ENCODE measurements around the gene CALCOCO1. TPM values are rescaled to one million over a fixed set of nuclear protein-coding genes. Genes with fewer than 3 reads are reported as not detected.

The CALCOCO1 gene
- total and polyA plus RNA-seq, 2 of the 8 experiments (the other 6 are each of a cell fraction or from before 2014, with no cell fraction given) = 20.3 to 39.3 TPM

DNA sequence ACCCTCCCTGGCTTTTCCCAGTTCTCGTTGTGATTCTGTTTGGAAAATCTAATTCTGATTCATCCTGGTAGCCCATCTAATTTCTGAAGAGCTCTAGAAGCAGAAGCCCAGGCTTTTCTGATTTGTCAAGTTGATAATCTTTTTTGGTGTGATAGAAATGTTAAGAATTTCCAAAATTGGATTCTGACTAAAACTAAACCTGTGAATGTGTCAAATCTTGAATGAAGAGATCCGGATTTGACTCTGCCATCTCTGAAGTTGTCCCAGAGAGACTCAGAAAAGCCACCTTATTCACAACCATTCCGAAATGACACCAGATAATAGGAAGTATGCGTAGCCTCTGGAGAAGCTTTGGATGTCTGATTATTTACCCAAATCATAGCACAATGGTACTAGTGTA, 37.4 kb upstream of the CALCOCO1 start:
- TF ChIP-seq E2F6 (IDR thresholded peaks at IDR 0.05) = no peak
- no peak for TF ChIP-seq BCL11A (IDR thresholded peaks at IDR 0.05; ENCODE audit: low read depth in 2 of 2, low read length in 2 of 2)
- no peak for TF ChIP-seq PHF8 (conservative IDR thresholded peaks at IDR 0.05; ENCODE audit: low read depth, low read length)
- TF ChIP-seq SRF (IDR thresholded peaks at IDR 0.05; ENCODE audit: low read depth, low read length) = no peak
- no peak for TF ChIP-seq RBBP5 (IDR thresholded peaks at IDR 0.05; ENCODE audit: borderline replicate concordance, low read depth, low read length)
- Histone ChIP-seq H3K4me3 (ENCODE audit: extremely low read depth in 1 of 4, insufficient read depth in 2 of 4, low read depth in 3 of 4, low read length in 4 of 4) (no peak overlapping the region), H3K4ac (replicated peaks; ENCODE audit: insufficient read length, low read depth, low read length) (no peak overlapping the region), H3K9ac (replicated peaks in 1 of 4; ENCODE audit: extremely low read depth in 1 of 4, low read depth in 3 of 4, low read length in 3 of 4) (no peak overlapping the region), H3K14ac (ENCODE audit: insufficient read length) (no peak overlapping the region), H2AFZ (ENCODE audit: low read length) (no peak overlapping the region), H3K79me1 (ENCODE audit: low read depth, low read length) (no peaks in the 10 kb centered on the region), H2BK15ac (ENCODE audit: low read length) (no peak overlapping the region), H4K8ac (ENCODE audit: extremely low read depth, insufficient read depth, low read length) (no peak overlapping the region), H3K23me2 (ENCODE audit: low read depth, low read length) (no peaks in the 10 kb centered on the region; the same call in 1 of the 2 replicates), H2BK120ac (replicated peaks; ENCODE audit: low read depth, low read length) (no peak overlapping the region), H3K27me3 (replicated peaks in 1 of 4; ENCODE audit: control insufficient read depth in 3 of 4, extremely low read depth in 1 of 4, insufficient read depth in 3 of 4, low read length in 3 of 4) (peaks cover 0 to 22% (median 7%) of the 10 kb centered on the region in 4 experiments; a peak in 5 of 7 replicates), H2BK5ac (ENCODE audit: low read depth, low read length) (no peak overlapping the region), H4K5ac (ENCODE audit: insufficient read length, low read depth, low read length) (no peak overlapping the region), H4K20me1 (replicated peaks in 1 of 2; ENCODE audit: control insufficient read depth in 1 of 2, insufficient read depth in 2 of 2, low read length in 2 of 2) (peaks cover 0 to 1% of the 10 kb centered on the region in 2 experiments), H2AK5ac (ENCODE audit: low read depth, low read length) (no peak overlapping the region), H4K91ac (replicated peaks; ENCODE audit: insufficient read length, low read length) (no peak overlapping the region), H3K27ac (ENCODE audit: low read depth, low read length) (no peak overlapping the region), H2BK12ac (ENCODE audit: low read depth, low read length) (no peak overlapping the region), H3K9me3 (ENCODE audit: insufficient read depth in 2 of 2, low read depth in 1 of 2, low read length in 1 of 2) (no peaks in the 10 kb centered on the region), H3K4me2 (ENCODE audit: insufficient read depth in 1 of 2, low read depth in 2 of 2, low read length in 2 of 2) (no peak overlapping the region), H3K18ac (ENCODE audit: extremely low read depth, low read length) (no peak overlapping the region), H2BK20ac (ENCODE audit: low read length) (no peak overlapping the region), H3K36me3 (ENCODE audit: control insufficient read depth in 2 of 4, insufficient read depth in 4 of 4, low read length in 3 of 4) (no peaks in the 10 kb centered on the region), H3K56ac (replicated peaks; ENCODE audit: insufficient read length, low read depth, low read length) (no peak overlapping the region), H3K23ac (ENCODE audit: insufficient read length) (no peak overlapping the region), H3K4me1 (replicated peaks in 1 of 4; ENCODE audit: control insufficient read depth in 3 of 4, insufficient read depth in 4 of 4, low read length in 3 of 4) (no peaks in the 10 kb centered on the region), H3K79me2 (ENCODE audit: control insufficient read depth in 1 of 2, insufficient read depth in 2 of 2, low read length in 2 of 2) (no peaks in the 10 kb centered on the region)
- FAIRE-seq (no peak), DNase-seq (ENCODE audit: low read depth in 1 of 2, low spot score in 2 of 2) (no peak)
- ChIA-PET POLR2A (ENCODE audit: partially characterized antibody) (interaction anchor here (1.2 kb wide), 1 partner anchor 87 kb away, joined by 3 read pairs; no protein-coding TSS in a partner anchor), CTCF (ENCODE audit: partially characterized antibody) (interaction anchor here (1.1 to 2.8 kb wide), 8 partner anchors 8 to 437 kb away, joined by 3 to 20 read pairs (median 4); no protein-coding TSS in a partner anchor)
- 85% methylated on average over 4 of the region's 4 CpGs; no CpG with 5 or more reads in 1 of the 2 experiments for WGBS, 2 experiments (ENCODE audit: extremely low coverage in 1 of 2, insufficient coverage in 1 of 2, insufficient read length in 1 of 2, insufficient replicate concordance in 2 of 2, low coverage in 1 of 2, low lambda C conversion rate in 2 of 2, missing lambda C conversion rate in 1 of 2)
